Kidney epithelial cell (primary cell): ENCODE results near the gene TRRAP. TPM values are rescaled to one million over a fixed set of nuclear protein-coding genes. Genes with fewer than 3 reads are reported as not detected.

Experiments used
- DNase-seq: peaks from one replicate; pipeline ENCODE4 v3.0.0-alpha.2; 2010; ENCODE audit warnings: low read depth
- H3K27me3 ChIP-seq: 2 replicates; pipeline ENCODE4 v1.6.0; 2011; ENCODE audit warnings: low read length; ENCODE audit not compliant: control insufficient read depth, insufficient read depth
- H3K36me3 ChIP-seq: 2 replicates; pipeline ENCODE4 v1.5.1; 2011; ENCODE audit warnings: low read length; ENCODE audit not compliant: control insufficient read depth, insufficient read depth
- H3K4me3 ChIP-seq: 2 replicates; pipeline ENCODE4 v1.5.1; 2011; ENCODE audit warnings: low read depth, mild to moderate bottlenecking, control low read depth, low read length
- total RNA-seq: library from RNA; depleted of rRNA; stranded (reverse); fragments of >200 nt; gene quantifications from 2 replicates; pipeline ENCODE4 v1.2.3, GENCODE V29; 2015
- TF ChIP-seq, protein P1 (sequence below): IDR thresholded peaks from 2 replicates; pipeline ENCODE4 v1.5.1; 2011; ENCODE audit warnings: mild to moderate bottlenecking, moderate library complexity, low read length, control low read depth, inconsistent platforms; ENCODE audit not compliant: insufficient read depth, poor library complexity, severe bottlenecking

TRRAP gene
- total RNA-seq, 1 donor from 2014 or later, result 35.1 TPM

DNA sequence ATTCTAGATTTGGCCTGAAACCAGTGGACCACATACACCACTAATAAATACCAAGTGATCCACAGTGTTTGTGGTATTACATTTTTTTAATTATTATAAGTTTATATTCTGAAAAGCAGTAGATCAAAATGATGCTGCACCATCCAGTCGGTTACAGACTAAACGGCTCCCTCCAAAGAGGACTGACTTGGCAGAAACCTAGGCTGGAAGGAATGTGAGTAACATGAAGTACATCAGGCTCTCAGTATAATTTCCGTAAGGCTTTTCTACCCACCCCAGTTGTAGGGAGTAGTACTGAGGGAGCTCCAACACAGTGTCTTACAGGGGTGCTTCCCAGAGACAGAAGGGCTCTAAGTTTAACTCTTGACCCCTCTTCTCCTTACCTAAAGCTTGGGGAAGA lies 119.5 kb downstream of the TRRAP start:
- no peak for DNase-seq
- Histone ChIP-seq H3K4me3 (no peak overlapping the region), H3K36me3 (peaks cover 2% of the 10 kb centered on the region), H3K27me3 (no peaks in the 10 kb centered on the region)
- TF ChIP-seq, protein P1, sequence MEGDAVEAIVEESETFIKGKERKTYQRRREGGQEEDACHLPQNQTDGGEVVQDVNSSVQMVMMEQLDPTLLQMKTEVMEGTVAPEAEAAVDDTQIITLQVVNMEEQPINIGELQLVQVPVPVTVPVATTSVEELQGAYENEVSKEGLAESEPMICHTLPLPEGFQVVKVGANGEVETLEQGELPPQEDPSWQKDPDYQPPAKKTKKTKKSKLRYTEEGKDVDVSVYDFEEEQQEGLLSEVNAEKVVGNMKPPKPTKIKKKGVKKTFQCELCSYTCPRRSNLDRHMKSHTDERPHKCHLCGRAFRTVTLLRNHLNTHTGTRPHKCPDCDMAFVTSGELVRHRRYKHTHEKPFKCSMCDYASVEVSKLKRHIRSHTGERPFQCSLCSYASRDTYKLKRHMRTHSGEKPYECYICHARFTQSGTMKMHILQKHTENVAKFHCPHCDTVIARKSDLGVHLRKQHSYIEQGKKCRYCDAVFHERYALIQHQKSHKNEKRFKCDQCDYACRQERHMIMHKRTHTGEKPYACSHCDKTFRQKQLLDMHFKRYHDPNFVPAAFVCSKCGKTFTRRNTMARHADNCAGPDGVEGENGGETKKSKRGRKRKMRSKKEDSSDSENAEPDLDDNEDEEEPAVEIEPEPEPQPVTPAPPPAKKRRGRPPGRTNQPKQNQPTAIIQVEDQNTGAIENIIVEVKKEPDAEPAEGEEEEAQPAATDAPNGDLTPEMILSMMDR, result no peak

DNA sequence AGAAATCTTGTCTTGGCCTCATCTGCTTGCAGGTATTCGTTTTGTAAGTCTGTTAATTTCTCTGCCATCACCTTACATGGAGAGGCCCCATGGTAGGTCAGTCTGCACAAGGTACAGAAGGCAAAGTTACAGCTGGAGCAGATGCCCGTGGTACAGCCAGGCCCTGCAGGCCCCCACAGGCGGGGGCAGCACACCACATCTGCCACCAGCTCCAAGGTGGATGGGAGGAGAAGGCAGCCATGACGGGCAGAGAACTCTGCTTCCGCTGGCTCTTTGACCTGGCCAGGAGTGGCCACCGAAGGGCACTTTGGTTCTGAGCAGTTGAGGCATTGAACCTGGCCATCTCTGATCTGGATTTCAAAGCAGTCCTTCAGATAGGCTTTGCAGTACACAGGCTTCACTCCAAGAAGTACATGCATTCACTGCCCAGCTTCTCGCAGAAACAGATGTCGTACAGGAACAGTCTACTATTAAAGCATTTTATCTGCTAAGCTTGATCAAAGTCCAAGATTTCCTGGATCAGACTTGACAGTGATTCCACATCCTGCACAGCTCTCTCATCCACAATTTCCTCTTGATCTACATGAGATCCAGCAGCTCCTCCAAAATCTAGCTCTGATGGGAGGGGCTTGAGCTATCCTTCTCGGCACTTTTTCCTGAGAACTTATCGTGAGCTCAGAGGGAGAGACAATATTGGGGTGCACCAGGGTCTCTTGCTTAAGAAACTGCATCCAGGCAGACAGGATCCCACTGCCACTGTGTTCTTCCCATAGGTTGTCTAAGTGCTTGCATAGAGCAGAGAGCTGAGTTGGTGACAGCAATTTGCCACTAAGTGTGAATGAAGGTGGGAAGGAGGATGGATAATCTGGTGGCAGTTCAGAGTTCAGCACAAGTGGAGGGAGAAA lies 120.7 kb downstream of the TRRAP start:
- no peaks in the 10 kb centered on the region for H3K27me3 ChIP-seq
- no peak overlapping the region for H3K4me3 ChIP-seq
- TF ChIP-seq, protein P1, result no peak
- peaks cover 1% of the 10 kb centered on the region for H3K36me3 ChIP-seq
- DNase-seq, result no peak

DNA sequence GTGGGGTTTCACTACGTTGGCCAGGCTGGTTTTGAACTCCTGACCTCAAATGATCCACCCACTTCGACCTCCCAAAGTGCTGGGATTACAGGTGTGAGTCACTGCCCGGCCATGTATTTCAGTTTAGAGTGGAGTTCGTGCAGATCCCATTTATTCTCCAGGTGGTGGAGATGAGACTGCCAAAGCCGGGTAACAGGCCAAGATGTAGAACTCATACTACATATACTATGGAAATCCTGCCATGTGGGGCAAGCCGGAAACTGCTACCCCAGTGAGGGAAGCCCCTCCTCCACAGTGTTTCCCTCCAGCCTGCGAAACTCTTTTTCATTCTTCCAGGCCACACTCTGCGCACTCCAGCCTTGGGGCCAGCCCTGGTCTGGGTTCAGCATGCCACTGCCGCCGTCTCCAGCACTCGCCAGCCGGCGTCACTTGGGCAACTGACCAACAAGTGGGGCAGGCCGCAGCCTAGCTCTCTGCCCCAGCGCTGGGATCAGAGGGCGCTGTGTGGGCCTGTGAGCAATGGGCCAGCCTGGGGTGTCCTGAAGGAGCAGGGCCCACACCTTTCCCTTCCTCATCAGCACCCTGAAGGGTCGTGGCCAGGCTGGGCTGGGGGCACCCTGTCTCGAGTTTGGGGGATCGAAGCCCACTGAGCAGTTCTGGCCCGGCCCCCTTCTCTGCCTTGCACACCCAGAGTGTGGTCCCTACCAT lies 122.0 kb downstream of the TRRAP start:
- peaks cover 2% of the 10 kb centered on the region for H3K36me3 ChIP-seq
- DNase-seq, result no peak
- TF ChIP-seq, protein P1, result no peak

DNA sequence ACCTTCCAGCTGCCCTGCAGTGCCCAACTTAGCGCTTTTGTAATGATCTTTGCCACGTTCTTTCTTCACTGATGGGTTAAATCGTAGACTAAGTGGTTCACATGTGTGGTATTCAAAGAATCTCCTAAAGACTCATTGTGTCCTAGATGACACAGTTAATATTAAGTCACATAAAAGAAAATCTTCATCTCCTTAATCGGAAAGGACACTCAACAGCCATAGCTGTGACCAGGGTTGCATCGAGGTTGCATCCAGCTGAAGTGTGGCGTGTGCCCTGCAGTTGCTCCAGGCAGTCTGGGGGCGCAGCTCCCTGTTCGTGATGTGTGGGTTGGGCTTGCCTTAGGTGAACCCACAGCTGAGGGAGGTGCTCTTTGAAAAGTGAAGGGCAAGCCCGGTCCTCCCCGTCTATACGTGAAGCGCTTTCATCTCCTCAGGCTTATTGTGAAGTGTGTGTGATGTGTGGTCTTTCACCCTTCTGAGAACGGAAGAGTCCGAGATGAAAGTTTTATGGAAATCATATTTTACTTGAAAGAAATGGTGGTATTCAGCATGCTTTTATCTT lies 122.7 kb downstream of the TRRAP start:
- Histone ChIP-seq H3K36me3 (peaks cover 2% of the 10 kb centered on the region), H3K27me3 (no peaks in the 10 kb centered on the region), H3K4me3 (no peak overlapping the region)
- no peak for DNase-seq
- TF ChIP-seq, protein P1, result no peak

More for the DNA sequence above, 122.0 kb downstream of the TRRAP start:
- Histone ChIP-seq H3K27me3 (no peaks in the 10 kb centered on the region), H3K4me3 (no peak overlapping the region)

DNA sequence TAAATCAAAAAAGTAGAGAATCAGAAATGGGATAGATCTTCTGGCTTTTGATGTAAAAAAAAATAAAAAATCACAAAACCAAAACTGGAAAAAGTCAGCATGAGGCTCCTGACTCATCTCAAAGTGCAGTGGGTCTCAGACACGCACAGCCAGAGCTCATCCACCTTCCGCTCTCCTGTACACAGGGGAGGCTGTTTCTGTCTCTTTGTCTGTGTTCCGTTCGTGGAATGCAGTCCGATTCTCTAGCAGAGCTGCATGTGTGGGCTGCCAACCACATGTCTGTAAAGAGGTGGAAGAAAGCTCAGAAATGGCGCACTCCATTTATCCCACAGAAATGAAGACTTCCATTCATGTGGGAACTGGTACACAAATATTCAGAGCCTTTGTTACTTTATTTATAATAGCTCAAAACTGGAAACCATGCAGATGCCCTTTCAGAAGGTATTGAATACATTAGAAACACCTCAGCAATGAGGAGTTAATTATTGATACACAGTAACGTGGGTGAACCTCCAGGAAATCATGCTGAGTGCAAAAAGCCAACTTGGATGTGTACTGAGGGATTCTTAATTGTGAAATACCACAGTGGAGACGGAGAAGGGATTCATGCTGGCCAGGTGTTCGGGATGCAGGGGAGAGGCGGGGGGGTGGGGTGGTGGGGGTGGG lies 123.3 kb downstream of the TRRAP start:
- DNase-seq, result no peak
- TF ChIP-seq, protein P1, result no peak
- peaks cover 2% of the 10 kb centered on the region for H3K36me3 ChIP-seq
- H3K4me3 ChIP-seq, result no peak overlapping the region
- no peaks in the 10 kb centered on the region for H3K27me3 ChIP-seq
